ENCODE data around the gene FEV.

FEV gene

DNA sequence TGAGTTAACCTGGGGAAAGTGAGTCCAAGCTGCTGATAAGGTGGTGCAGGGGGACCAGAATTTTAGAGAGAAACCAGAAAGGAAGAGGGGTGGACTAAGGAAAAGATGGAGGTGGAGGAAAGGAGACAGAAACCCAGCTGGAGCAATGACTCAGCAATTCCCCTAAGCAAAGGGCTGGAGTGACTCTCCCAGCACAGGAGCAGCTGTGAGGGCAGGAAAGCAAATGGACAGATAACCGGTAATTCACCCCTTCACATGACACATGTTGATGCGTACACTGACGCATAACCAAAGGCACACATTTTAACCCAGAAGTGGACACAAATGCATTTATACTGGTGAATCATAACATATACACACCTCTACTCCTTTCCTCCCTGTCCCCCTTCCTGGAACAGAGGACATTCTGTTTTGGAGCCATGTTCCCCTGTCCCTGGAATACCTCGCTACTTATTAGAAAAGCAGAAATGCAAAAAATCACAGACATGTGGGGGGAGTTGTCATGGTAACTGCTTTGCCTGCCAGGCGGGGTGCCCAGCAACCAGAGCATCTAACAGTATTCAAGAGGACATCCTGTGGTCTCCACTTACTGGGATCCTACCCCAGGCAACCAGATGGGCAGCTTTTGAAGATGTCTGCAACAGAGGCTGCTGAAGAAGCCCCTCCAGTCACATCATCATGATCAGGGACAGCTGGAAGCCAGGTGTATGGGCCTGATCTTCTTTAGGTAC, 20.8 kb downstream of the FEV start:
- Histone ChIP-seq H3K79me2 (ENCODE audit: control insufficient read depth, insufficient read depth, low read length) (no peaks in the 10 kb centered on the region), H3K27me3 (ENCODE audit: insufficient read depth, low read length, poor library complexity) (peaks cover 19% of the 10 kb centered on the region), H3K56ac (ENCODE audit: low read length) (peak overlapping the region; percentile 20), H2BK5ac (ENCODE audit: low read length) (no peak overlapping the region), H3K23ac (ENCODE audit: low read length) (no peak overlapping the region), H3K79me1 (ENCODE audit: low read length) (no peaks in the 10 kb centered on the region), H3K9ac (ENCODE audit: low read length) (no peak overlapping the region), H3K36me3 (ENCODE audit: control insufficient read depth, insufficient read depth, low read length) (no peaks in the 10 kb centered on the region), H3K4me3 (ENCODE audit: low read length) (no peak overlapping the region), H3K27ac (ENCODE audit: low read depth, low read length) (no peak overlapping the region), H3K4me1 (ENCODE audit: control insufficient read depth, low read depth, low read length) (peaks cover 10% of the 10 kb centered on the region), H2BK15ac (replicated peaks; ENCODE audit: low read depth) (no peak overlapping the region), H2BK120ac (ENCODE audit: low read depth, low read length) (no peak overlapping the region), H4K8ac (ENCODE audit: low read depth, low read length) (no peak overlapping the region), H3K4ac (ENCODE audit: low read depth, low read length) (no peak overlapping the region), H3K4me2 (ENCODE audit: low read length) (no peak overlapping the region), H2AK5ac (ENCODE audit: low read length) (no peak overlapping the region), H3K18ac (ENCODE audit: low read length) (no peak overlapping the region), H4K5ac (ENCODE audit: low read length) (no peak overlapping the region)
- WGBS (ENCODE audit: extremely low coverage, insufficient coverage, low lambda C conversion rate) = no CpG with 5 or more reads among the region's 5 CpGs
- DNase-seq = peak; percentile 67

DNA sequence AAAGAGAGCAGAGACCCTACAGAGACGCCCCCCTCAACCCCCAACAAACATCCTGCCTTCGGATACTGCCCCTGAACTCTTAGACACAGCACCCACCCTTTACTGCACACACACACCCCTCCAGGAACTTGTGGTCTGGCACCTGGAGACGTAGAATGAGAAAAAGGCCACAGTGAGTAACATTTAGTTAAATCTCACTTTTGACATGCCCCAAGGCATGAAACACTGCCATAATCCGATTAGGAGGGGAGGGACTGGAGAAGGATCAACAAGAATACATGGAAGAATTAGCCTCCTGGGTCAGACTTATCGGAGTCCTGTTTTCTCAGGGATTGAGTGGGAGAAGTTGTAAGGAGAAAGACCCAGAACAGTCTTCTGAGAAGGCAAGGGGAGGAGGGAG, 21.4 kb downstream of the FEV start:
- Histone ChIP-seq H2BK5ac (ENCODE audit: low read length) (no peak overlapping the region), H3K9ac (ENCODE audit: low read length) (no peak overlapping the region), H3K56ac (ENCODE audit: low read length) (peak overlapping the region; percentile 47), H2BK120ac (ENCODE audit: low read depth, low read length) (no peak overlapping the region), H3K36me3 (ENCODE audit: control insufficient read depth, insufficient read depth, low read length) (no peaks in the 10 kb centered on the region), H3K23ac (ENCODE audit: low read length) (no peak overlapping the region), H3K4me1 (ENCODE audit: control insufficient read depth, low read depth, low read length) (peaks cover 10% of the 10 kb centered on the region), H3K27me3 (ENCODE audit: insufficient read depth, low read length, poor library complexity) (peaks cover 19% of the 10 kb centered on the region), H4K5ac (ENCODE audit: low read length) (no peak overlapping the region), H2BK15ac (replicated peaks; ENCODE audit: low read depth) (no peak overlapping the region), H3K79me1 (ENCODE audit: low read length) (no peaks in the 10 kb centered on the region), H2AK5ac (ENCODE audit: low read length) (no peak overlapping the region), H4K8ac (ENCODE audit: low read depth, low read length) (no peak overlapping the region), H3K4me3 (ENCODE audit: low read length) (no peak overlapping the region), H3K4me2 (ENCODE audit: low read length) (peak overlapping the region; percentile 13), H3K4ac (ENCODE audit: low read depth, low read length) (no peak overlapping the region), H3K18ac (ENCODE audit: low read length) (no peak overlapping the region), H3K27ac (ENCODE audit: low read depth, low read length) (no peak overlapping the region), H3K79me2 (ENCODE audit: control insufficient read depth, insufficient read depth, low read length) (no peaks in the 10 kb centered on the region)
- no CpG with 5 or more reads among the region's 5 CpGs for WGBS (ENCODE audit: extremely low coverage, insufficient coverage, low lambda C conversion rate)
- DNase-seq = no peak

GRCh38 chr2:218962859-218963492, 22.0 kb downstream of the FEV start:
- Histone ChIP-seq H3K79me1 (ENCODE audit: low read length) (no peaks in the 10 kb centered on the region), H3K56ac (ENCODE audit: low read length) (no peak overlapping the region), H3K4ac (ENCODE audit: low read depth, low read length) (no peak overlapping the region), H2BK120ac (ENCODE audit: low read depth, low read length) (no peak overlapping the region), H2BK5ac (ENCODE audit: low read length) (no peak overlapping the region), H3K27me3 (ENCODE audit: insufficient read depth, low read length, poor library complexity) (peaks cover 19% of the 10 kb centered on the region), H3K4me3 (ENCODE audit: low read length) (peak overlapping the region; percentile 11), H4K8ac (ENCODE audit: low read depth, low read length) (no peak overlapping the region), H3K79me2 (ENCODE audit: control insufficient read depth, insufficient read depth, low read length) (no peaks in the 10 kb centered on the region), H3K36me3 (ENCODE audit: control insufficient read depth, insufficient read depth, low read length) (no peaks in the 10 kb centered on the region), H3K4me1 (ENCODE audit: control insufficient read depth, low read depth, low read length) (peaks cover 10% of the 10 kb centered on the region), H3K27ac (ENCODE audit: low read depth, low read length) (no peak overlapping the region), H3K23ac (ENCODE audit: low read length) (no peak overlapping the region), H3K9ac (ENCODE audit: low read length) (no peak overlapping the region), H2BK15ac (replicated peaks; ENCODE audit: low read depth) (no peak overlapping the region), H3K18ac (ENCODE audit: low read length) (no peak overlapping the region), H3K4me2 (ENCODE audit: low read length) (peak overlapping the region; percentile 74), H2AK5ac (ENCODE audit: low read length) (no peak overlapping the region), H4K5ac (ENCODE audit: low read length) (no peak overlapping the region)
- peak; percentile 98 for DNase-seq
- no CpG with 5 or more reads among the region's 42 CpGs for WGBS (ENCODE audit: extremely low coverage, insufficient coverage, low lambda C conversion rate)

- Histone ChIP-seq H3K9ac (ENCODE audit: low read length) (no peak overlapping the region), H3K4me2 (ENCODE audit: low read length) (no peak overlapping the region), H4K5ac (ENCODE audit: low read length) (no peak overlapping the region), H2BK120ac (ENCODE audit: low read depth, low read length) (no peak overlapping the region), H2AK5ac (ENCODE audit: low read length) (no peak overlapping the region), H2BK15ac (replicated peaks; ENCODE audit: low read depth) (no peak overlapping the region), H3K4me1 (ENCODE audit: control insufficient read depth, low read depth, low read length) (peaks cover 10% of the 10 kb centered on the region), H3K27me3 (ENCODE audit: insufficient read depth, low read length, poor library complexity) (peaks cover 25% of the 10 kb centered on the region), H3K4me3 (ENCODE audit: low read length) (no peak overlapping the region), H3K56ac (ENCODE audit: low read length) (no peak overlapping the region), H3K18ac (ENCODE audit: low read length) (no peak overlapping the region), H3K79me2 (ENCODE audit: control insufficient read depth, insufficient read depth, low read length) (no peaks in the 10 kb centered on the region), H3K79me1 (ENCODE audit: low read length) (no peaks in the 10 kb centered on the region), H3K4ac (ENCODE audit: low read depth, low read length) (no peak overlapping the region), H2BK5ac (ENCODE audit: low read length) (no peak overlapping the region), H3K23ac (ENCODE audit: low read length) (no peak overlapping the region), H3K36me3 (ENCODE audit: control insufficient read depth, insufficient read depth, low read length) (no peaks in the 10 kb centered on the region), H4K8ac (ENCODE audit: low read depth, low read length) (no peak overlapping the region), H3K27ac (ENCODE audit: low read depth, low read length) (no peak overlapping the region)
- no CpG with 5 or more reads among the region's 34 CpGs for WGBS (ENCODE audit: extremely low coverage, insufficient coverage, low lambda C conversion rate)
- DNase-seq = no peak
Observed at GRCh38 chr2:218961651-218962570, 23.1 kb downstream of the FEV start.

- H2AK5ac ChIP-seq (ENCODE audit: low read length) = no peak overlapping the region
- DNase-seq = no peak
- H3K56ac ChIP-seq (ENCODE audit: low read length) = no peak overlapping the region
- H4K8ac ChIP-seq (ENCODE audit: low read depth, low read length) = no peak overlapping the region
- H2BK5ac ChIP-seq (ENCODE audit: low read length) = no peak overlapping the region
- H3K79me2 ChIP-seq (ENCODE audit: control insufficient read depth, insufficient read depth, low read length) = no peaks in the 10 kb centered on the region
- H3K27me3 ChIP-seq (ENCODE audit: insufficient read depth, low read length, poor library complexity) = peaks cover 25% of the 10 kb centered on the region
- H2BK120ac ChIP-seq (ENCODE audit: low read depth, low read length) = no peak overlapping the region
- H3K79me1 ChIP-seq (ENCODE audit: low read length) = no peaks in the 10 kb centered on the region
- H3K9ac ChIP-seq (ENCODE audit: low read length) = no peak overlapping the region
- H2BK15ac ChIP-seq (replicated peaks; ENCODE audit: low read depth) = no peak overlapping the region
- H3K18ac ChIP-seq (ENCODE audit: low read length) = no peak overlapping the region
- no peak overlapping the region for H3K4me2 ChIP-seq (ENCODE audit: low read length)
- no CpG with 5 or more reads among the region's 4 CpGs for WGBS (ENCODE audit: extremely low coverage, insufficient coverage, low lambda C conversion rate)
- H3K27ac ChIP-seq (ENCODE audit: low read depth, low read length) = no peak overlapping the region
- peaks cover 10% of the 10 kb centered on the region for H3K4me1 ChIP-seq (ENCODE audit: control insufficient read depth, low read depth, low read length)
- H4K5ac ChIP-seq (ENCODE audit: low read length) = no peak overlapping the region
- no peak overlapping the region for H3K4me3 ChIP-seq (ENCODE audit: low read length)
- no peak overlapping the region for H3K23ac ChIP-seq (ENCODE audit: low read length)
- H3K36me3 ChIP-seq (ENCODE audit: control insufficient read depth, insufficient read depth, low read length) = no peaks in the 10 kb centered on the region
- H3K4ac ChIP-seq (ENCODE audit: low read depth, low read length) = no peak overlapping the region
Observed at GRCh38 chr2:218961229-218961628, 23.8 kb downstream of the FEV start.

Data from mesendoderm (in vitro differentiated cells).